ENCODE data around the gene KRT3. TPM values are rescaled to one million over a fixed set of nuclear protein-coding genes. Genes with fewer than 3 reads are reported as not detected.
"Not testable (repeated sequence)": the region's sequence is repeated elsewhere in the genome, so short reads cannot be mapped to it uniquely, and the experiment has no call there.

KRT3 gene
- total RNA-seq, 1 donor from 2014 or later: not detected

GRCh38 chr12:52760623-52761022 is 35.3 kb downstream of the KRT3 start:
- no peak for DNase-seq (ENCODE audit: low read depth in 2 of 2)

DNA sequence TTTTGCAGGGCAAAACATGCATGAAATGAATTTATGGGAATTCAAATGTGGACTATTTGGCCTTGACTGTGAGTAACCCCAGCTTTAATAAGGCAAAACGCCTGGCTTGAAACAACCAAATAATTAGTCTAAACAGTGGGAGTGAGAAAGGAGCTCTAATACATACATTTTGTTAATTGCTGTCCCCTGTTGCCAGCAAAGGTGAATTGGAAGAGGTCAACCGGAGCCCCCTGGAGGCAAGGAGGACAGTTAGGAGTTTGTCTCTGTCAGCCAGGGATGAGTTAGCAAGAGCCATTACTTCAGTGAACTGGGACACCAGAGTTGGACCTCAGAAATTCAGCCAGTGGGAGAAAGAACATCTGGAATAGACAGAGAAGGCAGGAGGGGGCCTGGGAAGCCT is 36.2 kb downstream of the KRT3 start:
- no peak for DNase-seq (ENCODE audit: low read depth in 2 of 2)

DNA sequence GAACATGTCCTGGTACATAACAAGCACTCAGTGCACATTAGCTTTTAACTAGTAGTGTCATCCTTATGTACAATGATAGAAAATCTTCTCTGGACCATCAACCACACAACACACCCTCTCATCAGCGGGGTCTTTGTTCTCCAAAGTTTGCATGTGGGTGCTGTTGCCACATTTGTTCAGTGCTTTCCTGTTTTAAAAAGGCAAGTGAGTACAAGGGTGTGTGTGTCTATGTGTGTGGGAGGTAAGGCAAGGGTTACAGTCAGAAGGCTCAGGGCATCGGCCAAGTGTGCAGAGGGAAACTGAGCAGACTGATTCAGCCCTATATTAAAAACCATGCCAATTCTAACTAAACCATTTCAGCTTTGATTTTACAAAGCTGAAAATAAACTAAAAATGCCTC is 36.7 kb downstream of the KRT3 start:
- DNase-seq (ENCODE audit: low read depth in 2 of 2): no peak

GRCh38 chr12:52757449-52758176 is 38.3 kb downstream of the KRT3 start:
- no peak for DNase-seq (ENCODE audit: low read depth in 2 of 2)

GRCh38 chr12:52756281-52756960 is 39.5 kb downstream of the KRT3 start:
- DNase-seq (ENCODE audit: low read depth in 2 of 2): no peak

GRCh38 chr12:52755533-52755932 is 40.4 kb downstream of the KRT3 start:
- no peak for DNase-seq (ENCODE audit: low read depth in 2 of 2)

DNA sequence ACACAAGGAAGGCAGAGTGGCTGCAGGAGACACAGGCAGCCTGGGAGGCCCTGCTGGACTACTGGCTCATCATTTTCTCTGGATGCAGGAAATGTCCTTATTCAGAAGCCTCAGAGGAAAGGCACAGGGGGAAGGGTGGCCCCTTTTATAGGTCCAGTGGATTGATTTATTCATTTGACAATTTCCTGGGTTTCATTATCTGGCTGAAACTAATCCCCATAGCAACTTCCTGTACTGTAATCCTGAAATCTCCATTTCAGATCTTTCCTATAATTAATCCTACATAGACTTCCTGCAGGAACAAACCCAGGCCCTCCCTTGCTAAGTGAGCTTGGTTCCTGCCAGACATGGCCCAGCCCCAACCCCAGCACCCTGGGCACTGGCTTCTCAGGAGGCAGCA is 41.8 kb downstream of the KRT3 start:
- DNase-seq (ENCODE audit: low read depth in 2 of 2): no peak

- DNase-seq (ENCODE audit: low read depth in 2 of 2): no peak
Measured at GRCh38 chr12:52753283-52753682, 42.6 kb downstream of the KRT3 start.

GRCh38 chr12:52752516-52752915 is 43.4 kb downstream of the KRT3 start:
- no peak for DNase-seq (ENCODE audit: low read depth in 2 of 2)

GRCh38 chr12:52751795-52752194 is 44.1 kb downstream of the KRT3 start:
- no peak for DNase-seq (ENCODE audit: low read depth in 2 of 2)

- not testable (repeated sequence) for DNase-seq (ENCODE audit: low read depth in 2 of 2)
Measured at GRCh38 chr12:52750532-52750931, 45.4 kb downstream of the KRT3 start.

DNA sequence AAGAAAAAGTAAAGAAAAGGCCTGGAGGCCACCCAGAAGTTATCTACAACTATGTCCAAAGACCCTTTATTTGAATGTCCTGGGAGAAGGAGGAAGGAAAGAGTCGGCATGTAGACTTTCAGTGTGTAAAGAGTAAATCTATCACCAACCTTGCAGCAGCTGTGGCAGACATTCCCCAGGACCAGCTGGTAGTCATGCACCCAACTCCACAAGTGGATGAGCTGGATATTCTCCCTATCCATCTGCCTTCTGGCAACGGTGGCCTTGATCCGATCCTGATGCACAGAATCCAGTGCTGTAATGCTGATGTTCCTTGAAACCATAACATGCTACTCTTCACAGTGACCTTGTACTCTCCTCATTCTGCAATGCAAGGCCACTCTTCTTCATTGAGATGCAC is 46.1 kb downstream of the KRT3 start:
- DNase-seq (ENCODE audit: low read depth in 2 of 2): no peak

DNA sequence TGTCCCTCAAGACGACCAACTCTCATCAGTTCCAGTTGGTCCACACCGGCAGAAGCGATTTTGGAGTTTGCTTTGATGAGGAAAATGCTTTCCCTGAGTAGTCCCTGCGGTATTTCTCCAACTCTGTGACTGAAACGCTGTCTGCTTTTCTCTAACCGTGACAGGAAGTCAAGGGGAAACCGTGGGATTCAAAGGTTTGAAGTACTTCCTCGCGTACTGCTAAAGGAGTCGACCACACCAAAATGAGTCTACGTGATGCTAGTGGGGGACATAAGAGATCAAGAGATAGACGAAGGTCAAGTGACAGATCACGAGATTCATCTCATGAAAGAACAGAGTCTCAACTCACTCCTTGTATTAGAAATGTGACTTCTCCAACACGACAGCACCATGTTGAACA is 47.3 kb downstream of the KRT3 start:
- no peak for DNase-seq (ENCODE audit: low read depth in 2 of 2)

DNA sequence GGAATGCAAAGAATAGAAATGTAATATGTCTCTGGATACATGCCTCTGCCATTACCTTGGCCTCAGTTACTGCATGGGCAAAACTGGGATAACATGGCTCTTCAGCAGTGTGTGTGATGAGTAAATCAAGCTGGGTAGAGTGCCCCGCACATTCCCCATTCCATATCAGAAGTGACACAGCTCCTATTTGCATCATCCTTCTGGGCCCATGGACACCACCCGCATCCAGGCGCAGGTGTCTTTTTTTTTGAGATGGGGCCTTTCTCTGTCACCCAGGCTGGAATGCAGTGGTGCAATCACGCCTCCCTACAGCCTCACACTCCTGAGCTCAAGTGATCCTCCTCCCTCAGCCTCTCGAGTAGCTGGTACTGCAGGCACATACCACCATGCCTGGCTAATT is 50.4 kb downstream of the KRT3 start:
- DNase-seq (ENCODE audit: low read depth in 2 of 2): no peak

- no peak for DNase-seq (ENCODE audit: low read depth in 2 of 2)
Measured at GRCh38 chr12:52744493-52745156, 51.3 kb downstream of the KRT3 start.

- no peak for DNase-seq (ENCODE audit: low read depth in 2 of 2)
Measured at GRCh38 chr12:52742822-52743457, 53.0 kb downstream of the KRT3 start.

- DNase-seq (ENCODE audit: low read depth in 2 of 2): no peak
Measured at GRCh38 chr12:52742196-52742580, 53.7 kb downstream of the KRT3 start.

DNA sequence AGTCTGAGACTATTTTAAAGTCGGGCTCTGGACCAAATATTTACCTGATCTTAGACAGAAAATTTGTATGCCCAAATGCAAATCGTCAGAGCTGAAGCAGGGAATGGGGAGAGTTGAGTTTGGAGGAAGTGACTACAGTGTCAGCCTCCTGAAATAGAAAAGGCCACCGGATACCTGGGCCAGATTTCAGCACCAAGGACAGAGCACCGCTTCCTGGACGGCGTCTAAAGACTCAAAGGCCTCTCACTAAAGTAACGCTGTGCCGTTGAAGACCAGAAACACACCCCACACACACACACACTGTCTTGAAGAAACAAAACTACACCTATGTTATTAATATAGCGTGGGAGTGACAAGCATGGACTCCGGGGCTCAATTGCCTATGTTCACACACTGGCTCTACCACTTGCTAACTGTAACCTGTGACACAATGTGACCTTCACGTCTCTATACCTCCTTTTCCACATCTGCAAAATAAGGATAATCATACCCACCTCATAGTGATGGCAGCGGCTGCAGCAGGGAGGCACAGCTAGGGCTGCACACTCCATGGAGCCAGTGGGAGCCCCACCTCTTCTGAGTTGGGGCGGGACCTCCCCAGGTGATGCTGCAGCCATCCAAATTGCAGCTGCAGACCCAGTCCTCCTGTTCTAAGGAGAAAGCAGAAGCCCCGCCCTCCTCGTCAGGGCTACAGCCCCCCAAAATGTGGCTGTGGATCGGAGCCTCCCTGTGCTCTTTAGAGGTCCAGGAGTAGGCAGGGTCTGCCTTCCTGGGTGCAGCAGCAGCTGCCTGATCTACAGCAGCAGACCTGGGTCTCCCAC is 54.3 kb downstream of the KRT3 start:
- peak; percentile 16 to 56 for DNase-seq (ENCODE audit: low read depth in 2 of 2)

DNA sequence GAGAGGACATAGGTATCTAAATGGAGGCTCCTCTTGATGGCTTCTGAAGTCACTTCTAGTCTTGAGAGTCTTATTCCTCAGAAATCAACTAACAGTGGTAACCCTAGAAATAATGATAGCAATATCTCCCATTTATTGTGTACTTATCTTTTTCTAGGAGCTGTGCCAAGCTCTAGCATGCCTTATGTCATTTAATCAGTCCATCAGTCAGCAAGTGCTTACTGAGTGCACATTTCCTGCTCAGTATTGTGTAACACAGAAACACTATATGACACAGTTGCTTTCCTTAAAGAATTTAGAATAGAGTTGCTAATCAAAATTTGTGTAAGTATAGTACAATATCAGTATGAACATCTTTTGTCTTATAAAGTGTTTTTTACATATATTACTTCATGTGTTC is 55.3 kb downstream of the KRT3 start:
- peak in 1 of 2 donors; percentile 12 for DNase-seq (ENCODE audit: low read depth in 2 of 2)

DNA sequence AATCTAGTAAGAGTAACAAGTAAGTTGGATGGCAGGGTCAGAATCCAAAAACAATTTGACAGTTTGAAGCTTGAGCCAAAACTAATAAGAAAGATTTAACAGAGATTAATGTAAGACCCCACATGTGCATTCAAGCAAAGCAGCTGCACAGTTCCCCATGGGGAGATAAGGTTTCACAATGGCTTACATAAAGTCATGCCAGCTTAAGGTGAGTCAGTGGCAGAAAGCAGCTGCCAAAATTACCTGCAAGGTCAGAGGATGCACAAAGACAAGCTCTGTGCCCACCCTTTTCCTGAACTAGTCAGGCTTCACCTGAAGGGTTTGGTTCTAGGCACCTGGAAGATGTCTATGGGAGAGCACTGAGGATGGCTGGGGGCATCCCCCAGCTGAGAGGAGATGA is 56.0 kb downstream of the KRT3 start:
- no peak for DNase-seq (ENCODE audit: low read depth in 2 of 2)
